ENCODE measurements around the gene CDK18.

- TF ChIP-seq SIN3A (conservative IDR thresholded peaks at IDR 0.05 in 1 of 2, IDR thresholded peaks at IDR 0.05 in 1 of 2; ENCODE audit: low read depth in 1 of 2, low read length in 2 of 2) (no peak), CTCF (IDR thresholded peaks at IDR 0.05; ENCODE audit: control extremely low read depth in 1 of 3, insufficient read depth in 1 of 3, low read depth in 1 of 3, low read length in 3 of 3) (no peak), SUZ12 (IDR thresholded peaks at IDR 0.05; ENCODE audit: low read length) (no peak), SRF (IDR thresholded peaks at IDR 0.05; ENCODE audit: low read depth, low read length) (no peak), POLR2AphosphoS5 (IDR thresholded peaks at IDR 0.05; ENCODE audit: low read depth, low read length) (no peak), TCF12 (IDR thresholded peaks at IDR 0.05; ENCODE audit: low read depth, low read length) (no peak)
Measured at GRCh38 chr1:205514211-205515142, 10.0 kb downstream of the CDK18 start.
